GM18868 (cell line): ENCODE measurements around the gene DGKQ.

Experiments used
- ATAC-seq: cut with Tn5 transposase; IDR thresholded peaks from one replicate; pipeline ENCODE4 v1.9.1; 2021; ENCODE audit warnings: mild to moderate bottlenecking, moderate library complexity; ENCODE audit not compliant: unreplicated experiment

DGKQ gene

GRCh38 chr4:996030-996996 lies 22.9 kb upstream of the DGKQ start:
- no peak for ATAC-seq

- no peak for ATAC-seq
Observed at GRCh38 chr4:995311-996026, 22.1 kb upstream of the DGKQ start.

- ATAC-seq = no peak
Observed at GRCh38 chr4:993111-994029, 20.0 kb upstream of the DGKQ start, which contains the start of gene SLC26A1. SLC26A1 (minus strand) TSS chr4:993404; CDS start chr4:991703, 1,701 bp downstream.

- ATAC-seq = no peak
Observed at GRCh38 chr4:992297-993110, 19.1 kb upstream of the DGKQ start.

- no peak for ATAC-seq
Observed at GRCh38 chr4:991451-992296, 18.3 kb upstream of the DGKQ start.

GRCh38 chr4:990746-991367 lies 17.5 kb upstream of the DGKQ start:
- no peak for ATAC-seq

GRCh38 chr4:989722-990471 lies 16.5 kb upstream of the DGKQ start:
- no peak for ATAC-seq

- no peak for ATAC-seq
Observed at GRCh38 chr4:988726-989721, 15.7 kb upstream of the DGKQ start.

GRCh38 chr4:987624-988513 lies 14.5 kb upstream of the DGKQ start:
- ATAC-seq = no peak

GRCh38 chr4:986879-987623 lies 13.7 kb upstream of the DGKQ start, which contains the start of gene IDUA:
IDUA (plus strand) TSS chr4:987044; CDS start chr4:987085, 41 bp downstream.
- peak; percentile 83 for ATAC-seq

GRCh38 chr4:986428-986878 lies 13.1 kb upstream of the DGKQ start:
- peak; percentile 20 for ATAC-seq

- no peak for ATAC-seq
Observed at GRCh38 chr4:985123-985830, 11.9 kb upstream of the DGKQ start.

- no peak for ATAC-seq
Observed at GRCh38 chr4:984336-985054, 11.1 kb upstream of the DGKQ start.

GRCh38 chr4:982814-983213 lies 9.4 kb upstream of the DGKQ start:
- ATAC-seq = no peak
